ENCODE measurements around the gene EYA3. TPM values are rescaled to one million over a fixed set of nuclear protein-coding genes. Genes with fewer than 3 reads are reported as not detected.
A peak's percentile ranks its signal among the peaks of the same experiment; 100 is the strongest.

The EYA3 gene
- total RNA-seq, 1 experiment from 2014 or later, result 17.1 TPM

- Histone ChIP-seq H3K9me2 (replicated peaks; ENCODE audit: low read length) (no peaks in the 10 kb centered on the region), H3K4me3 (ENCODE audit: low read length) (no peak overlapping the region), H3K27me3 (ENCODE audit: low read length) (no peaks in the 10 kb centered on the region), H3K9me3 (ENCODE audit: low read length) (no peaks in the 10 kb centered on the region), H3K4me2 (ENCODE audit: low read length) (no peak overlapping the region), H3K9ac (ENCODE audit: low read length) (no peak overlapping the region), H3K4me1 (ENCODE audit: insufficient read depth, low read length) (peaks cover 8% of the 10 kb centered on the region; the same call in 1 of the 2 replicates), H4K20me1 (ENCODE audit: low read length) (no peaks in the 10 kb centered on the region), H3F3A (ENCODE audit: low read length, unreplicated experiment) (no peaks in the 10 kb centered on the region), H3K79me2 (ENCODE audit: low read length) (no peaks in the 10 kb centered on the region), H3K27ac (ENCODE audit: low read length) (no peak overlapping the region), H3K36me3 (ENCODE audit: low read depth, low read length) (no peaks in the 10 kb centered on the region), H2AFZ (ENCODE audit: low read length) (no peak overlapping the region)
- POLR2A ChIA-PET (ENCODE audit: unreplicated experiment), result no interaction called here
- CTCF ChIA-PET, result interaction anchor here (0.5 kb wide), 1 partner anchor 1457 kb away, joined by 3 read pairs; no protein-coding TSS in a partner anchor
- intact Hi-C loops (cut with micrococcal nuclease), result no loop called here
- TF ChIP-seq EZH2phosphoT487 (IDR thresholded peaks at IDR 0.05; ENCODE audit: borderline replicate concordance, low read length), result no peak
- TF ChIP-seq EZH2 (IDR thresholded peaks at IDR 0.05; ENCODE audit: low read length, unreplicated experiment), result no peak
- TF ChIP-seq CTCF (conservative IDR thresholded peaks at IDR 0.05; ENCODE audit: low read depth, low read length), result no peak
- ATAC-seq (no peak), DNase-seq (no peak)
- no TSS peak for BruUV-seq (replicated peaks)
Measured at GRCh38 chr1:27938488-27938887, 149.9 kb downstream of the EYA3 start.

DNA sequence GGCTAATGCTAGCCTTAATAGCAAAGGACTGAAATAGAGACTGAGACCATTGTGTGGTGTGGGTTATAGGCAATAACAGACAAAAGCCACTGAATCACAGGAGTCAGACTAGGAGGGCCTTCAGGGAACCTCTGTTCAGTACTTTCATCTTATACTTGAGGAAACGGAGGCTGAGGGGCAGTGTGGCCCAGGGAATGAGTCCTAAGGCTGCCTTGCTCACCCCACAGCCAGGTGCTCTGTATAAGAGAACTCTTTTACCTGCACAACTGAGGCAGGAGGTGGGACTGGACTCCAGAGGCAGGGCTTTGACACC lies 150.9 kb downstream of the EYA3 start:
- Histone ChIP-seq H3K4me1 (ENCODE audit: insufficient read depth, low read length) (peaks cover 8% of the 10 kb centered on the region; the same call in 1 of the 2 replicates), H4K20me1 (ENCODE audit: low read length) (no peaks in the 10 kb centered on the region), H3K9me3 (ENCODE audit: low read length) (no peaks in the 10 kb centered on the region), H3K4me3 (ENCODE audit: low read length) (no peak overlapping the region), H3K36me3 (ENCODE audit: low read depth, low read length) (no peaks in the 10 kb centered on the region), H3K9ac (ENCODE audit: low read length) (no peak overlapping the region), H2AFZ (ENCODE audit: low read length) (no peak overlapping the region), H3K4me2 (ENCODE audit: low read length) (no peak overlapping the region), H3K27me3 (ENCODE audit: low read length) (no peaks in the 10 kb centered on the region), H3K9me2 (replicated peaks; ENCODE audit: low read length) (no peaks in the 10 kb centered on the region), H3K27ac (ENCODE audit: low read length) (no peak overlapping the region), H3K79me2 (ENCODE audit: low read length) (no peaks in the 10 kb centered on the region), H3F3A (ENCODE audit: low read length, unreplicated experiment) (no peaks in the 10 kb centered on the region)
- BruUV-seq (replicated peaks), result no TSS peak
- CTCF ChIA-PET, result no interaction called here
- TF ChIP-seq CTCF (conservative IDR thresholded peaks at IDR 0.05; ENCODE audit: low read depth, low read length) (no peak), EZH2 (IDR thresholded peaks at IDR 0.05; ENCODE audit: low read length, unreplicated experiment) (no peak), EZH2phosphoT487 (IDR thresholded peaks at IDR 0.05; ENCODE audit: borderline replicate concordance, low read length) (no peak)
- intact Hi-C loops (cut with micrococcal nuclease), result no loop called here
- ATAC-seq (no peak), DNase-seq (no peak)
- POLR2A ChIA-PET (ENCODE audit: unreplicated experiment), result no interaction called here

- BruUV-seq (replicated peaks), result no TSS peak
- intact Hi-C loops (cut with micrococcal nuclease), result no loop called here
- CTCF ChIA-PET, result interaction anchor here (0.6 kb wide), 2 partner anchors 43 to 45 kb away, joined by 4 to 6 read pairs; no protein-coding TSS in a partner anchor
Measured at GRCh38 chr1:27936370-27936769, 152.0 kb downstream of the EYA3 start.

More at GRCh38 chr1:27936370-27936769, 152.0 kb downstream of the EYA3 start:
- Histone ChIP-seq H3K4me3 (ENCODE audit: low read length) (no peak overlapping the region; the same call in 1 of the 2 replicates), H3K36me3 (ENCODE audit: low read depth, low read length) (no peaks in the 10 kb centered on the region), H3F3A (ENCODE audit: low read length, unreplicated experiment) (no peaks in the 10 kb centered on the region), H3K4me1 (ENCODE audit: insufficient read depth, low read length) (peaks cover 8% of the 10 kb centered on the region; the same call in 1 of the 2 replicates), H3K27me3 (ENCODE audit: low read length) (no peaks in the 10 kb centered on the region), H3K9me2 (replicated peaks; ENCODE audit: low read length) (no peaks in the 10 kb centered on the region), H3K9me3 (ENCODE audit: low read length) (no peaks in the 10 kb centered on the region), H3K9ac (ENCODE audit: low read length) (no peak overlapping the region), H3K27ac (ENCODE audit: low read length) (no peak overlapping the region), H3K4me2 (ENCODE audit: low read length) (peak overlapping the region; percentile 92; the same call in 1 of the 2 replicates), H3K79me2 (ENCODE audit: low read length) (no peaks in the 10 kb centered on the region), H4K20me1 (ENCODE audit: low read length) (no peaks in the 10 kb centered on the region), H2AFZ (ENCODE audit: low read length) (no peak overlapping the region)
- ATAC-seq (no peak), DNase-seq (no peak)
- TF ChIP-seq CTCF (conservative IDR thresholded peaks at IDR 0.05; ENCODE audit: low read depth, low read length) (no peak), EZH2phosphoT487 (IDR thresholded peaks at IDR 0.05; ENCODE audit: borderline replicate concordance, low read length) (no peak), EZH2 (IDR thresholded peaks at IDR 0.05; ENCODE audit: low read length, unreplicated experiment) (no peak)
- POLR2A ChIA-PET (ENCODE audit: unreplicated experiment), result no interaction called here

Data from PC-3 (cell line).